Naive thymus-derived CD4-positive, alpha-beta T cell (primary cell): ENCODE measurements around the gene KCNIP4. TPM values are rescaled to one million over a fixed set of nuclear protein-coding genes. Genes with fewer than 3 reads are reported as not detected.

ENCODE experiments used
- ATAC-seq: fragments of 150-1000 bp; cut with Tn5 transposase; 2 replicates; pipeline ENCODE4 v1.10.0; 2021; ENCODE audit warnings: mild to moderate bottlenecking, moderate library complexity
- CTCF ChIA-PET: fragments of 350-600 bp; sonication (Branson Sonifier 250); formaldehyde crosslinking; loops from one replicate; lab custom pipeline; 2021; ENCODE audit warnings: antibody characterized with exemption; lab: Charles Lee
- POLR2A ChIA-PET: fragments of 350-600 bp; sonication (Branson Sonifier 250); formaldehyde crosslinking; loops from one replicate; lab custom pipeline; 2021; ENCODE audit warnings: antibody characterized with exemption, inconsistent platforms; lab: Charles Lee
- DNase-seq, 9 donors: peaks; one replicate each; pipeline versions ENCODE4 v3.0.0 to v3.0.0-alpha.2; 2020 to 2022; ENCODE audit warnings: mixed read lengths in 1 of 9
- H3K27ac ChIP-seq: one replicate; pipeline ENCODE4 v1.7.0; 2013; ENCODE audit warnings: mild to moderate bottlenecking, low read depth, low read length, moderate library complexity
- H3K27me3 ChIP-seq, 2 donors: one replicate each; pipeline ENCODE4 v1.7.0; 2013; ENCODE audit warnings: low read length in 2 of 2, mild to moderate bottlenecking in 2 of 2, moderate library complexity in 2 of 2; ENCODE audit not compliant: control insufficient read depth in 2 of 2, insufficient read depth in 2 of 2
- H3K36me3 ChIP-seq, 3 experiments: 1 replicate in 2 of 3; 2 replicates in 1 of 3; pipeline ENCODE4 v1.7.0; 2013; ENCODE audit warnings: low read length in 3 of 3, mild to moderate bottlenecking in 3 of 3, moderate library complexity in 1 of 3; ENCODE audit not compliant: insufficient read depth in 3 of 3, control insufficient read depth in 2 of 3
- H3K4me1 ChIP-seq, 2 donors: one replicate each; pipeline ENCODE4 v1.7.0; 2013; ENCODE audit warnings: low read length in 2 of 2, mild to moderate bottlenecking in 2 of 2, moderate library complexity in 1 of 2; ENCODE audit not compliant: control insufficient read depth in 2 of 2, insufficient read depth in 2 of 2
- H3K4me3 ChIP-seq: 2 replicates; pipeline ENCODE4 v1.7.0; 2013; ENCODE audit warnings: mild to moderate bottlenecking, low read length
- H3K9me3 ChIP-seq, 3 experiments: 1 replicate in 2 of 3; 2 replicates in 1 of 3; pipeline ENCODE4 v1.7.0; 2013; ENCODE audit warnings: low read length in 3 of 3; ENCODE audit not compliant: control insufficient read depth in 2 of 3
- H3K27ac Mint-ChIP-seq, 9 donors: one replicate each; pipeline ENCODE4 v1.8.0; 2020 to 2022; ENCODE audit warnings: mixed read lengths in 9 of 9, mild to moderate bottlenecking in 8 of 9, moderate library complexity in 5 of 9, inconsistent platforms in 2 of 9
- H3K27me3 Mint-ChIP-seq, 5 donors: one replicate each; pipeline ENCODE4 v1.8.0; 2021 to 2022; ENCODE audit warnings: mixed read lengths in 5 of 5, mild to moderate bottlenecking in 1 of 5
- H3K36me3 Mint-ChIP-seq, 5 donors: one replicate each; pipeline ENCODE4 v1.8.0; 2020 to 2022; ENCODE audit warnings: mixed read lengths in 5 of 5, mild to moderate bottlenecking in 3 of 5, inconsistent platforms in 1 of 5
- H3K4me1 Mint-ChIP-seq, 7 donors: one replicate each; pipeline ENCODE4 v1.8.0; 2020 to 2022; ENCODE audit warnings: mixed read lengths in 7 of 7, mild to moderate bottlenecking in 3 of 7, inconsistent platforms in 1 of 7
- H3K4me3 Mint-ChIP-seq, 10 donors: one replicate each; pipeline ENCODE4 v1.8.0; 2020 to 2022; ENCODE audit warnings: mild to moderate bottlenecking in 10 of 10, mixed read lengths in 10 of 10, moderate library complexity in 6 of 10, inconsistent platforms in 2 of 10
- H3K9me3 Mint-ChIP-seq, 11 donors: one replicate each; pipeline ENCODE4 v1.8.0; 2020 to 2022; ENCODE audit warnings: mixed read lengths in 11 of 11, mild to moderate bottlenecking in 4 of 11, inconsistent platforms in 1 of 11, moderate library complexity in 1 of 11
- intact Hi-C, 2 donors: fragments of 100-400 bp; cut with micrococcal nuclease; formaldehyde crosslinking; loops; one replicate each; pipeline ENCODE4 v1.15.1; 2023
- polyA plus RNA-seq, 2 donors: library from polyadenylated mRNA; unstranded; fragments of 300-500 nt; fragmentation: Illumina TruSeq; gene quantifications; one replicate each; pipeline ENCODE4 v1.2.3, GENCODE V29; 2021
- total RNA-seq, 6 experiments: library from RNA in 5 of 6; stranded (reverse) in 5 of 6; gene quantifications; 1 replicate in 5 of 6; 2 replicates in 1 of 6; pipeline ENCODE4 v1.2.3 and lab custom pipeline; 2021 to 2026

The KCNIP4 gene
- total and polyA plus RNA-seq, 7 experiments from 2014 or later: 0.29 TPM; not detected in 6

DNA sequence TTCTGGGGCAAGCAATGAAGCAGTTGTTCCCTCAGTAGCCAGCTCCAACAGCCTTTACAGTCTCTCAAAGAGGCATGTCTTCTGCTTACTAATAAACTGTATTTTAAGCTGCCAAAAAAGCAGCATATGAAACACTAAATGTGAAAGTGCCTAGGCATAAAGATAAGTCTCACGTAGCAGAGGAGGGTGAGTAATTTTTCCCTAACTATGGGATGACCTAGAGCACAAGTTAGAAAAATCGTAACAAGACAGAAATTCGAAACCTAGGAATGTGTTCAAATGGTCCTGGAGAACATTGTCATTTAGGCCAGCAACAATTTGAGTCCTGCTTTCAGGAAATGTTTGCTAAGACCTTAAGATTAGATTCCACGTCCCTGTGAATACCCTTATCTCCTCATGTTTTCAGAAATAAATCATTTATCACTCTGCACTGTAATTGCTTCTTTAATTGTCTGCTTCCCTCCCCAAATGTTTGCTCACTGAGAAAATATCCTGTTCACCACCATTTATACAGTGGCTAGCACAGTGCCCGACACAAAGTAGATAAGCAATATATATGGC lies 222.2 kb downstream of the KCNIP4 start:
- ChIA-PET CTCF (no interaction called here), POLR2A (no interaction called here)
- Mint-ChIP-seq H3K4me3 (no peak overlapping the region), H3K27ac (no peak overlapping the region), H3K27me3 (no peaks in the 10 kb centered on the region), H3K4me1 (no peaks in the 10 kb centered on the region), H3K36me3 (no peaks in the 10 kb centered on the region), H3K9me3 (peaks cover 0 to 9% (median 0%) of the 10 kb centered on the region in 11 donors)
- H3K9me3 ChIP-seq: no peaks in the 10 kb centered on the region
- H3K27ac ChIP-seq: no peak overlapping the region
- H3K4me1 ChIP-seq: no peaks in the 10 kb centered on the region
- H3K27me3 ChIP-seq: no peaks in the 10 kb centered on the region
- ATAC-seq: no peak
- no peak for DNase-seq
- H3K36me3 ChIP-seq: no peaks in the 10 kb centered on the region
- intact Hi-C loops: no loop called here
- H3K4me3 ChIP-seq: no peak overlapping the region

DNA sequence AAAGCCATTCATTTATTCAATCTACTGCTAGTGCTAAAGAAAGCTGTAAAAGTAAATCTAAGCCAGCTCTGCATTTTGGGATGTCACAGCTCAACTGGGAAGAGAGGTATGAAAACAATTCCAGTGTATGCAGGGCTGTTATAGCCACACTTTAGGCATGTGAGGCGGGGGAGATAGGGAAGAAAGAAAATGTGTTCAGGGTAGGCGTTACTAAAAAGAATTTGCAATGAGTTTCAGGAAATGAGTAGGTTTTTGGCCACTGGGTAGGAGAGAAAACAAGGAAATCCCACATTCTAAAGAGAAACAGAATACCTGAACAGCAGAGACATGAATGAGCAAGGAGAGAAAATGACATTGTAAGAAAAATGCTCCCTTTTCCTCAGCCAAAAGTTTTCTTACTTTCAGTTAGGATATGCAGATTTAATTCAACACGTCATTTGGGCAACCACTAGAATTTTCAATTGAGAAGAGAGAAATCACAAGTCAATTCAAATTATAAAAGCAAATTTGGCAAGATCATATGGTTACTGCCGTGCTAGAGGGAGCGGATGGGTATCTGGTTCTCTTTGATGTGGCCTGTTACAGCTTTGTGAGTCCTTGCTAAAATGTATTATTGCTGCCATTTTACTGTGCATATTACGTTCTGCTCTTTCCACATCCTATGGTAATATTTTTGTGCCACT lies 226.3 kb downstream of the KCNIP4 start:
- no peaks in the 10 kb centered on the region for H3K36me3 Mint-ChIP-seq
- Histone ChIP-seq H3K27me3 (no peaks in the 10 kb centered on the region), H3K27ac (no peak overlapping the region), H3K4me1 (no peaks in the 10 kb centered on the region), H3K36me3 (no peaks in the 10 kb centered on the region), H3K9me3 (no peaks in the 10 kb centered on the region), H3K4me3 (no peak overlapping the region)
- CTCF ChIA-PET: no interaction called here
- H3K4me3 Mint-ChIP-seq: no peak overlapping the region
- POLR2A ChIA-PET: no interaction called here
- peaks cover 0 to 2% (median 0%) of the 10 kb centered on the region in 11 donors for H3K9me3 Mint-ChIP-seq
- peaks cover 0 to 5% (median 0%) of the 10 kb centered on the region in 5 donors for H3K27me3 Mint-ChIP-seq
- no peaks in the 10 kb centered on the region for H3K4me1 Mint-ChIP-seq
- intact Hi-C loops: no loop called here
- DNase-seq (no peak), ATAC-seq (no peak)
- no peak overlapping the region for H3K27ac Mint-ChIP-seq

DNA sequence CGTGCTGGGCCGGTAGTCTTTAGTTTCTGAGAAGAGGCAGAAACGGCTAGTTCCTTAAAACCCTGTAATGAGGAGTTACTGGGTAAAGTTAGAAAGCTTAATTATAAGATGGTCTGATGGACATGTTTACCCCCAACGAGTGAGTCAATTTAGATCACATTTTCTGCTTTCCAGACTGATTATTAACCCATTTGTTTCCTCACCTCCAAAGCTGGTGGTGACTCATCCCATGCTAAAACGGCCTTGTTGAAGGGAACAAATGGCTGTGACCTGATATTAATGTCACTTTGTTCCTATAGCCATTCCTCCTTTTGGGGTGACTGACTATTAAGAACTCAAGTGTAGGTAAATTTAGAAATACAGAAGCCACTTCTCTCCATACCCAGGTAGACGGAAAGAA lies 232.0 kb downstream of the KCNIP4 start:
- DNase-seq (no peak), ATAC-seq (no peak)
- intact Hi-C loops: no loop called here
- H3K36me3 ChIP-seq: no peaks in the 10 kb centered on the region
- no peak overlapping the region for H3K27ac Mint-ChIP-seq
- no peaks in the 10 kb centered on the region for H3K27me3 ChIP-seq
- H3K9me3 ChIP-seq: no peaks in the 10 kb centered on the region
- peaks cover 0 to 3% (median 0%) of the 10 kb centered on the region in 11 donors for H3K9me3 Mint-ChIP-seq
- ChIA-PET POLR2A (no interaction called here), CTCF (no interaction called here)
- no peak overlapping the region for H3K4me3 Mint-ChIP-seq
- peaks cover 0 to 5% (median 0%) of the 10 kb centered on the region in 5 donors for H3K27me3 Mint-ChIP-seq
- no peak overlapping the region for H3K27ac ChIP-seq
- no peaks in the 10 kb centered on the region for H3K4me1 ChIP-seq
- H3K4me1 Mint-ChIP-seq: no peaks in the 10 kb centered on the region
- H3K36me3 Mint-ChIP-seq: no peaks in the 10 kb centered on the region
- no peak overlapping the region for H3K4me3 ChIP-seq

DNA sequence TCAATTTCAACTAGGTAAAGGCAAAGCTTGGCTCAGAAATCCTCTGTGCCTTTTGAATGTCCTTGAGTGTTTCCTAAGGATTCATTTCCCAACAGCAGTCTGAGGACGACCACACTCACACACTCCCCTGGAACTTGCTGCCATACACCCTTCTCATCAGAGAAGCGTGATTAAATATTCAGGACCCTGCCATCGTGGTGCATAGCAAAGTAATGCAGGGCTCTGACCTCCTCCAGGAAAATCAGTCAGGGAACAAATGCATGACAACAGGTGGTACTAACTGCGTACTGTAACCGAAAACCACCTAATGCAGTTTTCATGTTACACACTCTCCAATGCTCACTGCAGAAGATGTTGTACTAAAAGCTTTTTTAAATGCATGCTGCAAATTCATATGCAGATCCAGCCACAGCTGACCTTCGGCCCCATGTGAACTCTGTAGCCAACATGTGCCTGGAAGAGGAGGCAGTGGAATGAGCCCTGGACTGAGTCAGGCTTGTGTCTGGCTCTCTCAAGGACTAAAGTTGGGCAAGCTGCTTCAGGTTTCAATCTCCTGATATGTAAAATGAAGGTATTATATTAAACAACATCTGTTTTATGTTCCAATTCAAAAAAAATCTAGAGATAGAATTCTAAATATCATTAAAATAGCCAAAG lies 238.3 kb downstream of the KCNIP4 start:
- POLR2A ChIA-PET: interaction anchor here (0.6 kb wide), 1 partner anchor 113 kb away, joined by 3 read pairs; no protein-coding TSS in a partner anchor
- no peak overlapping the region for H3K27ac Mint-ChIP-seq

DNA sequence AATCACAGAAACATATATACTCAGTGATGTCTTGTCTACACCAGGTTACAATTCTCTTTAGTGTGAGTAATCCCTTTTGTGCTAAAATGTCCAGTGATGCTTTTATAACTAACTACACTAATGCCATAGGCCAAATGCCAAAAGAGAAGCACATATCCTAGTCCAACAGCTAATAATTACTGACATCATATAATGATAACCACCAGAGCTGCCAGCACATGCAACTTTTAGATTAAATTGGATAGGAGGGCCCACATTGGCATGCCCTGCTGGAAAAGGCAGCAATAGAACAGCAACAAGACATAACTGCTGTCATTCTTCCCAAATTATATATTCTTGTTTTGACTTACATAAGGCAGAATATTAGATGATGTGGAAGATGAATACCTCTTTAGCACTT lies 238.8 kb downstream of the KCNIP4 start:
- intact Hi-C loops: no loop called here
- ATAC-seq (no peak), DNase-seq (no peak)
- H3K36me3 Mint-ChIP-seq: no peaks in the 10 kb centered on the region
- Histone ChIP-seq H3K9me3 (no peaks in the 10 kb centered on the region), H3K36me3 (no peaks in the 10 kb centered on the region), H3K27me3 (no peaks in the 10 kb centered on the region), H3K4me1 (no peaks in the 10 kb centered on the region), H3K27ac (no peak overlapping the region), H3K4me3 (no peak overlapping the region)
- H3K9me3 Mint-ChIP-seq: peaks cover 0 to 5% (median 0%) of the 10 kb centered on the region in 11 donors
- POLR2A ChIA-PET: interaction anchor here (0.6 kb wide), 1 partner anchor 114 kb away, joined by 3 read pairs; no protein-coding TSS in a partner anchor
- H3K27me3 Mint-ChIP-seq: no peaks in the 10 kb centered on the region
- H3K27ac Mint-ChIP-seq: no peak overlapping the region
- no peaks in the 10 kb centered on the region for H3K4me1 Mint-ChIP-seq
- no peak overlapping the region for H3K4me3 Mint-ChIP-seq
- CTCF ChIA-PET: no interaction called here

More for the DNA sequence above, 238.3 kb downstream of the KCNIP4 start:
- H3K4me1 ChIP-seq: no peaks in the 10 kb centered on the region
- DNase-seq (no peak), ATAC-seq (no peak)
- Mint-ChIP-seq H3K36me3 (no peaks in the 10 kb centered on the region), H3K4me1 (no peaks in the 10 kb centered on the region), H3K9me3 (peaks cover 0 to 5% (median 0%) of the 10 kb centered on the region in 11 donors), H3K27me3 (no peaks in the 10 kb centered on the region), H3K4me3 (no peak overlapping the region)
- H3K36me3 ChIP-seq: no peaks in the 10 kb centered on the region
- no peak overlapping the region for H3K4me3 ChIP-seq
- CTCF ChIA-PET: no interaction called here
- intact Hi-C loops: no loop called here
- no peaks in the 10 kb centered on the region for H3K9me3 ChIP-seq
- no peak overlapping the region for H3K27ac ChIP-seq
- no peaks in the 10 kb centered on the region for H3K27me3 ChIP-seq

DNA sequence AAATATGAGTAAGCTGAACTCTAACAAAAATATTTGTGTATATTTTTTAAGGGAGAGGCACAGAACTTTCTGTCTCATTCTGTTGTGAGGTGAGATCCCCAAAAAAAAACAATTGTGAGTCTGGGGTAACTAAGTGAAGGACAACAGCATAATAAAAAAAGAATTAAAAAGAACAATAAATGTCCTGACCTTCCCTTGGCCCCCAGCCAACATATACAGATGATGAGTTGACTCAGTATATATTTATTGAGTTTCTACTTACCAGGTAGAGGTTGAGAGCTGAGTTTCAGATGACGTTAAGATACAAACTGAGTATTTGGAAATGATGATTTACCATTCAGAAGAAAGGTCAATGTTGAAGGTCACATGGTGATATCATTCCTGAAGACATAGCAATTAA lies 239.5 kb downstream of the KCNIP4 start:
- Mint-ChIP-seq H3K36me3 (no peaks in the 10 kb centered on the region), H3K9me3 (peaks cover 0 to 5% (median 0%) of the 10 kb centered on the region in 11 donors), H3K4me3 (no peak overlapping the region), H3K27ac (no peak overlapping the region), H3K4me1 (no peaks in the 10 kb centered on the region), H3K27me3 (no peaks in the 10 kb centered on the region)
- H3K36me3 ChIP-seq: no peaks in the 10 kb centered on the region
- intact Hi-C loops: no loop called here
- POLR2A ChIA-PET: no interaction called here
- H3K9me3 ChIP-seq: no peaks in the 10 kb centered on the region
- H3K4me1 ChIP-seq: no peaks in the 10 kb centered on the region
- no peaks in the 10 kb centered on the region for H3K27me3 ChIP-seq
- ATAC-seq: no peak
- H3K4me3 ChIP-seq: no peak overlapping the region
- no peak for DNase-seq
- no peak overlapping the region for H3K27ac ChIP-seq
- CTCF ChIA-PET: no interaction called here
